ENCODE data around the gene PARP1. TPM values are rescaled to one million over a fixed set of nuclear protein-coding genes. Genes with fewer than 3 reads are reported as not detected.

Gene PARP1
- total and polyA plus RNA-seq, 9 donors: 24.7 to 74.6 (median 63.1) TPM

- WGBS, 3 donors: 58 to 65% (median 62%) methylated on average over 2 of the region's 2 CpGs
- Histone ChIP-seq H3K4me1 (ENCODE audit: insufficient read depth) (no peaks in the 10 kb centered on the region), H3K9me3 (no peaks in the 10 kb centered on the region), H3K27me3 (no peaks in the 10 kb centered on the region), H3K36me3 (no peaks in the 10 kb centered on the region), H3K27ac (no peak overlapping the region), H3K4me3 (no peak overlapping the region)
- no peak for TF ChIP-seq EP300 (IDR thresholded peaks at IDR 0.05)
- no peak for TF ChIP-seq CTCF (IDR thresholded peaks at IDR 0.05)
- TF ChIP-seq POLR2A (IDR thresholded peaks at IDR 0.05): no peak
- DNase-seq: no peak
- intact Hi-C loops (cut with DNase I): no loop called here
These were observed 38.2 kb upstream of the PARP1 start for GRCh38 chr1:226446094-226446493.

GRCh38 chr1:226444901-226445300 lies 37.0 kb upstream of the PARP1 start:
- H3K4me1 ChIP-seq (ENCODE audit: insufficient read depth): no peaks in the 10 kb centered on the region
- TF ChIP-seq CTCF (IDR thresholded peaks at IDR 0.05): no peak
- TF ChIP-seq EP300 (IDR thresholded peaks at IDR 0.05): no peak
- no peak for TF ChIP-seq POLR2A (IDR thresholded peaks at IDR 0.05)
- H3K9me3 ChIP-seq: no peaks in the 10 kb centered on the region
- intact Hi-C loops (cut with DNase I): no loop called here
- no peak for DNase-seq
- no peak overlapping the region for H3K27ac ChIP-seq
- H3K27me3 ChIP-seq: no peaks in the 10 kb centered on the region
- 68 to 87% (median 77%) methylated on average over 2 of the region's 2 CpGs for WGBS, 3 donors
- no peaks in the 10 kb centered on the region for H3K36me3 ChIP-seq
- no peak overlapping the region for H3K4me3 ChIP-seq

- no peaks in the 10 kb centered on the region for H3K36me3 ChIP-seq
- 76 to 85% (median 82%) methylated on average over 3 of the region's 3 CpGs for WGBS, 3 donors
- no peaks in the 10 kb centered on the region for H3K4me1 ChIP-seq (ENCODE audit: insufficient read depth)
- DNase-seq: no peak
- no peak overlapping the region for H3K27ac ChIP-seq
- H3K4me3 ChIP-seq: no peak overlapping the region
- TF ChIP-seq CTCF (IDR thresholded peaks at IDR 0.05) (no peak), EP300 (IDR thresholded peaks at IDR 0.05) (no peak), POLR2A (IDR thresholded peaks at IDR 0.05) (no peak)
- intact Hi-C loops (cut with DNase I): no loop called here
- no peaks in the 10 kb centered on the region for H3K27me3 ChIP-seq
- H3K9me3 ChIP-seq: no peaks in the 10 kb centered on the region
These were observed 35.5 kb upstream of the PARP1 start for GRCh38 chr1:226443439-226443838.

GRCh38 chr1:226443033-226443432 lies 35.1 kb upstream of the PARP1 start:
- Histone ChIP-seq H3K4me3 (no peak overlapping the region), H3K9me3 (no peaks in the 10 kb centered on the region), H3K4me1 (ENCODE audit: insufficient read depth) (no peaks in the 10 kb centered on the region), H3K27ac (no peak overlapping the region), H3K27me3 (no peaks in the 10 kb centered on the region), H3K36me3 (no peaks in the 10 kb centered on the region)
- WGBS, 3 donors: 43 to 66% (median 57%) methylated on average over 6 of the region's 6 CpGs
- DNase-seq: no peak
- TF ChIP-seq EP300 (IDR thresholded peaks at IDR 0.05) (no peak), POLR2A (IDR thresholded peaks at IDR 0.05) (no peak), CTCF (IDR thresholded peaks at IDR 0.05) (no peak)
- intact Hi-C loops (cut with DNase I): no loop called here

GRCh38 chr1:226441629-226442028 lies 33.7 kb upstream of the PARP1 start:
- no peaks in the 10 kb centered on the region for H3K4me1 ChIP-seq (ENCODE audit: insufficient read depth)
- DNase-seq: no peak
- no peaks in the 10 kb centered on the region for H3K9me3 ChIP-seq
- no peak overlapping the region for H3K4me3 ChIP-seq
- TF ChIP-seq CTCF (IDR thresholded peaks at IDR 0.05) (no peak), POLR2A (IDR thresholded peaks at IDR 0.05) (no peak), EP300 (IDR thresholded peaks at IDR 0.05) (no peak)
- no peak overlapping the region for H3K27ac ChIP-seq
- WGBS, 3 donors: 82 to 90% (median 84%) methylated on average over 6 of the region's 6 CpGs
- H3K27me3 ChIP-seq: no peaks in the 10 kb centered on the region
- intact Hi-C loops (cut with DNase I): no loop called here
- no peaks in the 10 kb centered on the region for H3K36me3 ChIP-seq
